IMR-90 (cell line): ENCODE data around the gene UNC79. TPM values are rescaled to one million over a fixed set of nuclear protein-coding genes. Genes with fewer than 3 reads are reported as not detected.

ENCODE experiments used
- ATAC-seq: fragments of 200-7000 bp; cut with Tn5 transposase; 2 replicates; pipeline ENCODE4 v1.9.1; 2020; ENCODE audit warnings: low read depth, mild to moderate bottlenecking, moderate library complexity
- BruUV-seq: library from RNA; stranded (reverse); fragments of 400-500 nt; replicated peaks from 2 replicates; lab custom pipeline; 2021; lab: Mats Ljungman, UMichigan
- CTCF ChIA-PET: fragments of 300-600 bp; formaldehyde crosslinking; extraction: SDS; loops from one replicate; lab custom pipeline; 2021; ENCODE audit warnings: antibody characterized with exemption; lab: Yijun Ruan, JAX
- POLR2A ChIA-PET: fragments of 300-600 bp; sonication (Branson Sonifier 250); formaldehyde crosslinking; loops from one replicate; lab custom pipeline; 2022; ENCODE audit warnings: antibody characterized with exemption; ENCODE audit not compliant: unreplicated experiment; lab: Charles Lee
- DNase-seq: peaks from one replicate; pipeline ENCODE4 v3.0.0; 2013
- H2AFZ ChIP-seq: replicated peaks from 2 replicates; pipeline ENCODE3; 2013; ENCODE audit warnings: low read length, mild to moderate bottlenecking; ENCODE audit not compliant: poor library complexity
- H2AK5ac ChIP-seq: 2 replicates; pipeline ENCODE4 v1.6.1; 2013; ENCODE audit warnings: low read depth, low read length, inconsistent platforms
- H2AK9ac ChIP-seq: replicated peaks from 2 replicates; pipeline ENCODE3; 2013; ENCODE audit warnings: mild to moderate bottlenecking, low read depth, low read length, moderate library complexity; ENCODE audit not compliant: poor library complexity
- H2BK120ac ChIP-seq: 2 replicates; pipeline ENCODE4 v1.6.1; 2013; ENCODE audit warnings: low read depth, low read length, inconsistent platforms
- H2BK15ac ChIP-seq: 3 replicates; pipeline ENCODE4 v1.6.1; 2013; ENCODE audit warnings: low read depth, low read length, inconsistent platforms
- H2BK20ac ChIP-seq: 2 replicates; pipeline ENCODE4 v1.6.1; 2013; ENCODE audit warnings: low read depth, mild to moderate bottlenecking, inconsistent platforms, low read length, moderate library complexity
- H2BK5ac ChIP-seq: 2 replicates; pipeline ENCODE4 v1.6.1; 2013; ENCODE audit warnings: mild to moderate bottlenecking, low read depth, low read length, inconsistent platforms; ENCODE audit not compliant: poor library complexity, severe bottlenecking
- H3K14ac ChIP-seq: replicated peaks from 2 replicates; pipeline ENCODE4 v1.6.1; 2013; ENCODE audit warnings: low read depth, low read length, inconsistent platforms
- H3K18ac ChIP-seq: 2 replicates; pipeline ENCODE4 v1.6.1; 2013; ENCODE audit warnings: low read depth, low read length, control low read depth
- H3K23ac ChIP-seq: 2 replicates; pipeline ENCODE4 v1.6.1; 2013; ENCODE audit warnings: low read depth, low read length, inconsistent platforms
- H3K27ac ChIP-seq: 2 replicates; pipeline ENCODE4 v1.5.1; 2013; ENCODE audit warnings: mild to moderate bottlenecking, control low read depth, low read length; ENCODE audit not compliant: insufficient read depth
- H3K27me3 ChIP-seq: 2 replicates; pipeline ENCODE4 v1.6.1; 2013; ENCODE audit warnings: low read length; ENCODE audit not compliant: control insufficient read depth, insufficient read depth
- H3K36me3 ChIP-seq: 2 replicates; pipeline ENCODE4 v1.6.1; 2013; ENCODE audit warnings: low read length, mixed read lengths; ENCODE audit not compliant: control insufficient read depth, insufficient read depth
- H3K4ac ChIP-seq: 2 replicates; pipeline ENCODE4 v1.6.1; 2013; ENCODE audit warnings: low read depth, low read length, inconsistent platforms
- H3K4me1 ChIP-seq: 2 replicates; pipeline ENCODE4 v1.6.1; 2013; ENCODE audit warnings: low read length, mixed read lengths; ENCODE audit not compliant: control insufficient read depth, insufficient read depth
- H3K4me2 ChIP-seq: 2 replicates; pipeline ENCODE4 v1.6.1; 2013; ENCODE audit warnings: low read depth, mild to moderate bottlenecking, control low read depth, low read length, moderate library complexity
- H3K4me3 ChIP-seq: 2 replicates; pipeline ENCODE4 v1.5.1; 2013; ENCODE audit warnings: low read depth, mild to moderate bottlenecking, control low read depth, low read length, moderate library complexity; ENCODE audit not compliant: insufficient read depth
- H3K56ac ChIP-seq: 2 replicates; pipeline ENCODE4 v1.6.1; 2013; ENCODE audit warnings: low read length, inconsistent platforms; ENCODE audit not compliant: insufficient read depth; ENCODE audit errors: extremely low read depth
- H3K79me1 ChIP-seq, 2 experiments: 2 replicates each; pipeline ENCODE4 v1.6.1; 2013; ENCODE audit warnings: low read length in 2 of 2, inconsistent platforms in 1 of 2, low read depth in 1 of 2
- H3K9ac ChIP-seq: 2 replicates; pipeline ENCODE4 v1.6.1; 2013; ENCODE audit warnings: low read depth, low read length, control low read depth
- H3K9me1 ChIP-seq: 2 replicates; pipeline ENCODE4 v1.6.1; 2013; ENCODE audit warnings: low read length, inconsistent platforms; ENCODE audit not compliant: insufficient read depth
- H3K9me3 ChIP-seq: 2 replicates; pipeline ENCODE4 v1.6.1; 2013; ENCODE audit warnings: low read length; ENCODE audit not compliant: control insufficient read depth, insufficient read depth
- H4K20me1 ChIP-seq: 2 replicates; pipeline ENCODE4 v1.6.1; 2013; ENCODE audit warnings: low read length, inconsistent platforms; ENCODE audit not compliant: insufficient read depth
- H4K5ac ChIP-seq: 2 replicates; pipeline ENCODE4 v1.6.1; 2013; ENCODE audit warnings: mild to moderate bottlenecking, low read depth, low read length, control low read depth
- H4K8ac ChIP-seq, 2 experiments: 2 replicates each; pipeline ENCODE4 v1.6.1; 2013; ENCODE audit warnings: low read depth in 2 of 2, low read length in 2 of 2, control low read depth in 1 of 2, inconsistent platforms in 1 of 2
- H4K91ac ChIP-seq: 2 replicates; pipeline ENCODE4 v1.6.1; 2013; ENCODE audit warnings: low read depth, low read length, inconsistent platforms; ENCODE audit not compliant: insufficient read depth
- BHLHE40 ChIP-seq: fragments of 150-350 bp; IDR thresholded peaks from 2 replicates; pipeline ENCODE4 v1.6.1; 2016; ENCODE audit warnings: mild to moderate bottlenecking, low read depth, low read length
- CEBPB ChIP-seq: IDR thresholded peaks from 2 replicates; pipeline ENCODE4 v1.6.1; 2012; ENCODE audit warnings: low read depth, low read length, improper control_type of control experiment
- CHD1 ChIP-seq: IDR thresholded peaks from 2 replicates; pipeline ENCODE4 v1.6.1; 2012; ENCODE audit warnings: low read depth, low read length, improper control_type of control experiment
- CTCF ChIP-seq: conservative IDR thresholded peaks from 2 replicates; pipeline ENCODE4 v1.5.1; 2012; ENCODE audit warnings: mild to moderate bottlenecking, low read depth, low read length, improper control_type of control experiment
- ELK1 ChIP-seq: fragments of 150-350 bp; IDR thresholded peaks from 2 replicates; pipeline ENCODE4 v1.6.1; 2016; ENCODE audit warnings: low read depth, mild to moderate bottlenecking, low read length, moderate library complexity, borderline replicate concordance
- FOS ChIP-seq: fragments of 150-350 bp; IDR thresholded peaks from 2 replicates; pipeline ENCODE4 v1.6.1; 2016; ENCODE audit warnings: low read depth, low read length
- MAFK ChIP-seq: IDR thresholded peaks from 2 replicates; pipeline ENCODE4 v1.6.1; 2012; ENCODE audit warnings: low read depth, low read length, improper control_type of control experiment
- MAZ ChIP-seq: IDR thresholded peaks from 2 replicates; pipeline ENCODE4 v1.6.1; 2012; ENCODE audit warnings: low read depth, mild to moderate bottlenecking, low read length, improper control_type of control experiment, moderate library complexity, borderline replicate concordance
- MXI1 ChIP-seq: IDR thresholded peaks from 2 replicates; pipeline ENCODE4 v1.6.1; 2012; ENCODE audit warnings: low read depth, mild to moderate bottlenecking, low read length, moderate library complexity, borderline replicate concordance
- NFE2L2 ChIP-seq: fragments of 150-350 bp; IDR thresholded peaks from 2 replicates; pipeline ENCODE4 v1.6.1; 2016; ENCODE audit warnings: low read depth, mild to moderate bottlenecking, low read length
- POLR2A ChIP-seq: IDR thresholded peaks from 2 replicates; pipeline ENCODE4 v1.6.1; 2012; ENCODE audit warnings: mild to moderate bottlenecking, low read depth, low read length
- RAD21 ChIP-seq: IDR thresholded peaks from 2 replicates; pipeline ENCODE4 v1.6.1; 2012; ENCODE audit warnings: low read length, improper control_type of control experiment
- RCOR1 ChIP-seq: IDR thresholded peaks from 2 replicates; pipeline ENCODE4 v1.6.1; 2012; ENCODE audit warnings: mild to moderate bottlenecking, low read length, improper control_type of control experiment; ENCODE audit not compliant: insufficient replicate concordance
- RFX5 ChIP-seq: IDR thresholded peaks from 2 replicates; pipeline ENCODE4 v1.8.0; 2012; ENCODE audit warnings: low read depth, mild to moderate bottlenecking, low read length, moderate library complexity
- SMC3 ChIP-seq: fragments of 150-350 bp; IDR thresholded peaks from 2 replicates; pipeline ENCODE4 v1.6.1; 2016; ENCODE audit warnings: low read depth, mild to moderate bottlenecking, antibody characterized with exemption, low read length, moderate library complexity
- USF2 ChIP-seq: fragments of 150-350 bp; IDR thresholded peaks from 2 replicates; pipeline ENCODE4 v1.6.1; 2017; ENCODE audit warnings: mild to moderate bottlenecking, antibody characterized with exemption, low read length, low read depth
- WGBS, 2 experiments: methylation state at CpG; one replicate each; pipeline versions ENCODE4 v1.1.5 to v1.1.7; 2013; ENCODE audit warnings: missing lambda C conversion rate in 2 of 2; ENCODE audit not compliant: insufficient read length in 1 of 2; ENCODE audit errors: extremely low coverage in 2 of 2; 5-methylcytosine and 5-hydroxymethylcytosine counted together
- dilution Hi-C: fragments of 300-500 bp; cut with HindIII; formaldehyde crosslinking; loops from one replicate; pipeline ENCODE4 v1.14.3; 2018; ENCODE audit warnings: low sequenced_read_pairs; ENCODE audit not compliant: unreplicated experiment
- in situ Hi-C: fragments of 300-500 bp; cut with MboI; formaldehyde crosslinking; loops from 3 replicates; pipeline ENCODE4 v1.14.3; 2019; ENCODE audit warnings: low sequenced_read_pairs, inconsistent platforms, mixed read lengths
- intact Hi-C: fragments of 100-400 bp; cut with micrococcal nuclease; formaldehyde crosslinking; loops from 2 replicates; pipeline ENCODE4 v1.10.0; 2022
- polyA plus RNA-seq, 3 experiments: library from polyadenylated mRNA; depleted of rRNA; stranded (reverse); fragments of >200 nt; gene quantifications; 2 replicates each; pipeline ENCODE4 v1.2.3, GENCODE V29; 2012; ENCODE audit warnings: low replicate concordance in 1 of 3
- total RNA-seq: library from RNA; depleted of rRNA; stranded (reverse); fragments of >200 nt; gene quantifications from 2 replicates; pipeline ENCODE4 v1.2.3, GENCODE V29; 2012

The UNC79 gene
- total and polyA plus RNA-seq, 2 of the 4 experiments (the other 2 are of a cell fraction), result under 0.01 TPM

GRCh38 chr14:93743270-93744060 is 312.7 kb downstream of the UNC79 start:
- Histone ChIP-seq H4K20me1 (no peaks in the 10 kb centered on the region), H3K23ac (no peak overlapping the region), H4K5ac (no peak overlapping the region), H2BK120ac (no peak overlapping the region), H3K27me3 (no peaks in the 10 kb centered on the region), H3K18ac (no peak overlapping the region), H3K9me3 (peaks cover 6% of the 10 kb centered on the region), H2BK15ac (no peak overlapping the region), H3K79me1 (no peaks in the 10 kb centered on the region), H2AK5ac (no peak overlapping the region), H3K4me1 (no peaks in the 10 kb centered on the region), H3K36me3 (no peaks in the 10 kb centered on the region), H3K4me3 (no peak overlapping the region), H3K4ac (no peak overlapping the region), H3K14ac (no peak overlapping the region), H4K8ac (no peak overlapping the region), H3K56ac (no peak overlapping the region), H2BK5ac (no peak overlapping the region), H3K9me1 (no peaks in the 10 kb centered on the region), H4K91ac (no peak overlapping the region), H3K27ac (no peak overlapping the region), H2BK20ac (no peak overlapping the region), H2AK9ac (no peak overlapping the region), H3K4me2 (no peak overlapping the region), H2AFZ (peak overlapping the region; percentile 32), H3K9ac (no peak overlapping the region)
- DNase-seq, result no peak
- WGBS, 2 experiments, result 84% methylated on average over 13 of the region's 26 CpGs; no CpG with 5 or more reads in 1 of the 2 experiments
- intact Hi-C loops, result no loop called here
- POLR2A ChIA-PET, result no interaction called here
- no peak for ATAC-seq
- TF ChIP-seq SMC3 (no peak), FOS (no peak), RAD21 (no peak), RCOR1 (no peak), RFX5 (no peak), CEBPB (no peak), POLR2A (no peak), CHD1 (no peak), NFE2L2 (no peak), USF2 (no peak), ELK1 (no peak), MXI1 (no peak), MAZ (no peak), MAFK (no peak), CTCF (no peak), BHLHE40 (no peak)
- in situ Hi-C loops, result no loop called here
- BruUV-seq, result no TSS peak
- CTCF ChIA-PET, result no interaction called here
- dilution Hi-C loops, result no loop called here
